SK-N-SH (cell line): ENCODE measurements around the gene ADK. TPM values are rescaled to one million over a fixed set of nuclear protein-coding genes. Genes with fewer than 3 reads are reported as not detected.

ENCODE experiments used
- CTCF ChIA-PET: fragments of 300-600, 350-600 bp; formaldehyde crosslinking; extraction: SDS; loops from one replicate; lab custom pipeline; 2021; lab: Yijun Ruan, JAX
- POLR2A ChIA-PET: fragments of 350-600 bp; sonication (Branson Sonifier 250); formaldehyde crosslinking; extraction: SDS; loops from one replicate; lab custom pipeline; 2020; ENCODE audit warnings: antibody characterized with exemption, inconsistent platforms; lab: Yijun Ruan, JAX
- DNase-seq: peaks from one replicate; pipeline ENCODE4 v3.0.0; 2012
- H2AFZ ChIP-seq: fragments of 200-600 bp; sonication (generic); 2 replicates; pipeline ENCODE4 v1.8.1; 2016; ENCODE audit warnings: antibody characterized with exemption, mild to moderate bottlenecking, low read depth
- H3F3A ChIP-seq: fragments of 200-600 bp; sonication (generic); replicated peaks from 2 replicates; pipeline ENCODE3; 2016; ENCODE audit warnings: antibody characterized with exemption, mild to moderate bottlenecking; ENCODE audit not compliant: insufficient read depth
- H3K27ac ChIP-seq, 2 experiments: fragments of 200-500 bp in 1 of 2; fragments of 200-600 bp in 1 of 2; sonication (Bioruptor generic) in 1 of 2; sonication (generic), shearing (Covaris generic) in 1 of 2; 2 replicates each; pipeline versions ENCODE4 v1.5.1 to v1.6.1; 2014 to 2016; ENCODE audit warnings: low read depth in 2 of 2, inconsistent platforms in 1 of 2, low read length in 1 of 2, mild to moderate bottlenecking in 1 of 2, mixed read lengths in 1 of 2
- H3K27me3 ChIP-seq: fragments of 200-600 bp; sonication (generic), shearing (Covaris generic); 2 replicates; pipeline ENCODE4 v1.6.1; 2016; ENCODE audit warnings: mixed run types; ENCODE audit not compliant: insufficient read depth
- H3K36me3 ChIP-seq, 2 experiments: fragments of 200-500 bp in 1 of 2; fragments of 200-600 bp in 1 of 2; sonication (Bioruptor generic) in 1 of 2; sonication (generic) in 1 of 2; replicated peaks in 1 of 2; 2 replicates each; pipeline versions ENCODE3 to v1.5.1; 2014 to 2016; ENCODE audit warnings: low read length in 1 of 2, mild to moderate bottlenecking in 1 of 2; ENCODE audit not compliant: insufficient read depth in 2 of 2, control insufficient read depth in 1 of 2
- H3K4me1 ChIP-seq, 2 experiments: fragments of 200-500 bp in 1 of 2; fragments of 200-600 bp in 1 of 2; sonication (Bioruptor generic) in 1 of 2; sonication (generic), shearing (Covaris generic) in 1 of 2; 2 replicates each; pipeline versions ENCODE4 v1.5.1 to v1.6.1; 2014 to 2016; ENCODE audit warnings: low read depth in 1 of 2, low read length in 1 of 2, mixed run types in 1 of 2; ENCODE audit not compliant: insufficient read depth in 2 of 2, control insufficient read depth in 1 of 2
- H3K4me2 ChIP-seq: fragments of 200-600 bp; sonication (generic), shearing (Covaris generic); 2 replicates; pipeline ENCODE4 v1.6.1; 2017; ENCODE audit warnings: mixed run types
- H3K4me3 ChIP-seq, 2 experiments: fragments of 200-500 bp in 1 of 2; fragments of 200-600 bp in 1 of 2; sonication (Bioruptor generic) in 1 of 2; sonication (generic), shearing (Covaris generic) in 1 of 2; 2 replicates each; pipeline versions ENCODE4 v1.5.1 to v1.8.1; 2014 to 2016; ENCODE audit warnings: low read depth in 2 of 2, inconsistent platforms in 1 of 2, low read length in 1 of 2, mild to moderate bottlenecking in 1 of 2, mixed read lengths in 1 of 2, moderate library complexity in 1 of 2
- H3K79me2 ChIP-seq: fragments of 200-600 bp; sonication (generic); 2 replicates; pipeline ENCODE4 v1.8.1; 2017; ENCODE audit warnings: mild to moderate bottlenecking; ENCODE audit not compliant: insufficient read depth
- H3K9ac ChIP-seq: fragments of 200-600 bp; sonication (generic); 2 replicates; pipeline ENCODE4 v1.6.1; 2017; ENCODE audit warnings: mixed run types
- H3K9me2 ChIP-seq: fragments of 200-600 bp; sonication (generic); 2 replicates; pipeline ENCODE4 v1.6.1; 2017; ENCODE audit warnings: mixed run types
- H3K9me3 ChIP-seq: fragments of 200-600 bp; sonication (generic); 2 replicates; pipeline ENCODE4 v1.6.1; 2017; ENCODE audit warnings: mixed run types, mild to moderate bottlenecking, moderate library complexity
- H4K20me1 ChIP-seq: fragments of 200-600 bp; sonication (generic); 2 replicates; pipeline ENCODE4 v1.6.1; 2017; ENCODE audit warnings: mild to moderate bottlenecking, mixed run types; ENCODE audit not compliant: insufficient read depth
- CHD2 ChIP-seq: fragments of 150-350 bp; IDR thresholded peaks from 2 replicates; pipeline ENCODE4 v1.6.1; 2018; ENCODE audit warnings: low read length; ENCODE audit not compliant: partially characterized antibody
- CTCF ChIP-seq: fragments of 200-600 bp; sonication (generic); IDR thresholded peaks from 2 replicates; pipeline ENCODE4 v1.6.1; 2017; ENCODE audit warnings: antibody characterized with exemption, mild to moderate bottlenecking, moderate library complexity
- EP300 ChIP-seq, 2 experiments: IDR thresholded peaks; 2 replicates each; pipeline versions ENCODE4 v1.4.0 to v1.6.1; 2012; ENCODE audit warnings: borderline replicate concordance in 1 of 2, low read depth in 1 of 2, low read length in 1 of 2
- EZH2phosphoT487 ChIP-seq: fragments of 200-600 bp; sonication (generic); IDR thresholded peaks from 2 replicates; pipeline ENCODE4 v1.6.1; 2017; ENCODE audit warnings: low read depth, mixed run types, mild to moderate bottlenecking, antibody characterized with exemption, moderate library complexity, borderline replicate concordance
- GATA2 ChIP-seq: sonication (generic); formaldehyde crosslinking; IDR thresholded peaks from 2 replicates; pipeline ENCODE4 v1.5.0; 2020; ENCODE audit warnings: mild to moderate bottlenecking, missing genetic modification reagents
- MAX ChIP-seq: IDR thresholded peaks from 2 replicates; pipeline ENCODE4 v1.4.0; 2012; ENCODE audit warnings: low read depth
- MEF2A ChIP-seq: IDR thresholded peaks from 2 replicates; pipeline ENCODE4 v1.4.0; 2012; ENCODE audit warnings: low read depth, borderline replicate concordance
- POLR2AphosphoS5 ChIP-seq: IDR thresholded peaks from 2 replicates; pipeline ENCODE4 v1.6.1; 2012; ENCODE audit warnings: low read depth, low read length
- RAD21 ChIP-seq: IDR thresholded peaks from 2 replicates; pipeline ENCODE4 v1.6.1; 2012; ENCODE audit warnings: mild to moderate bottlenecking, low read length
- RCOR1 ChIP-seq: fragments of 150-350 bp; IDR thresholded peaks from 2 replicates; pipeline ENCODE4 v1.6.1; 2017; ENCODE audit warnings: antibody characterized with exemption, low read length
- REST ChIP-seq: IDR thresholded peaks from 2 replicates; pipeline ENCODE4 v1.6.1; 2012; ENCODE audit warnings: mild to moderate bottlenecking, low read depth, low read length, moderate library complexity
- RFX5 ChIP-seq: IDR thresholded peaks from 2 replicates; pipeline ENCODE4 v1.6.1; 2012; ENCODE audit warnings: mild to moderate bottlenecking, improper control_type of control experiment, low read length
- SIN3A ChIP-seq: IDR thresholded peaks from 2 replicates; pipeline ENCODE4 v1.6.1; 2012; ENCODE audit warnings: low read depth, mild to moderate bottlenecking, low read length, moderate library complexity, borderline replicate concordance
- SMC3 ChIP-seq: IDR thresholded peaks from 2 replicates; pipeline ENCODE4 v1.6.1; 2012; ENCODE audit warnings: low read depth, low read length, improper control_type of control experiment
- TCF12 ChIP-seq: IDR thresholded peaks from 2 replicates; pipeline ENCODE4 v1.4.0; 2012
- USF2 ChIP-seq: fragments of 150-350 bp; IDR thresholded peaks from 2 replicates; pipeline ENCODE4 v1.6.1; 2017; ENCODE audit warnings: antibody characterized with exemption, low read length, low read depth, borderline replicate concordance
- YY1 ChIP-seq: IDR thresholded peaks from 2 replicates; pipeline ENCODE4 v1.4.0; 2012; ENCODE audit warnings: low read depth, mild to moderate bottlenecking
- ZBTB33 ChIP-seq: IDR thresholded peaks from 2 replicates; pipeline ENCODE4 v1.4.0; 2012; ENCODE audit warnings: low read depth, borderline replicate concordance
- polyA plus RNA-seq, 3 experiments: library from polyadenylated mRNA; depleted of rRNA; stranded (reverse); fragments of >200 nt; gene quantifications; 2 replicates each; pipeline ENCODE4 v1.2.3, GENCODE V29; 2012

The ADK gene
- polyA plus RNA-seq, 1 of the 3 experiments (the other 2 are of a cell fraction) = 25.1 TPM

- Histone ChIP-seq H3F3A (peaks cover 3% of the 10 kb centered on the region), H3K4me3 (no peak overlapping the region), H3K9ac (no peak overlapping the region), H3K4me1 (no peaks in the 10 kb centered on the region)
- TF ChIP-seq EP300 (IDR thresholded peaks at IDR 0.05; ENCODE audit: borderline replicate concordance in 1 of 2, low read depth in 1 of 2, low read length in 1 of 2) (no peak), MEF2A (no peak), RCOR1 (no peak), SMC3 (no peak), EZH2phosphoT487 (no peak), RAD21 (no peak), REST (no peak), TCF12 (no peak), CTCF (no peak), MAX (no peak), USF2 (no peak), SIN3A (no peak), POLR2AphosphoS5 (no peak), CHD2 (no peak), RFX5 (no peak), YY1 (no peak), GATA2 (CRISPR knock-in tag) (no peak), ZBTB33 (no peak)
- TF ChIP-seq, all 33 proteins: peak for 0
- H3K4me2 ChIP-seq = no peak overlapping the region
- POLR2A ChIA-PET = no interaction called here
- H3K9me2 ChIP-seq = no peaks in the 10 kb centered on the region
- H3K27ac ChIP-seq = no peak overlapping the region
- no peak for DNase-seq
- no peaks in the 10 kb centered on the region for H3K27me3 ChIP-seq
- no peak overlapping the region for H2AFZ ChIP-seq
- H3K79me2 ChIP-seq = no peaks in the 10 kb centered on the region
- H3K36me3 ChIP-seq = no peaks in the 10 kb centered on the region
- CTCF ChIA-PET = no interaction called here
- H4K20me1 ChIP-seq = no peaks in the 10 kb centered on the region
- H3K9me3 ChIP-seq = no peaks in the 10 kb centered on the region
These were observed 500.5 kb downstream of the ADK start for GRCh38 chr10:74651565-74651964.
